ENCODE data around the gene KCTD5. TPM values are rescaled to one million over a fixed set of nuclear protein-coding genes. Genes with fewer than 3 reads are reported as not detected.

The KCTD5 gene
- total RNA-seq, 1 experiment from 2014 or later, result 42.1 TPM

GRCh38 chr16:2757344-2757743 lies 75.0 kb downstream of the KCTD5 start:
- intact Hi-C loops (cut with micrococcal nuclease), result no loop called here
- no peak overlapping the region for H3K4me3 ChIP-seq (replicated peaks in 1 of 2; ENCODE audit: low read depth in 1 of 2, low read length in 2 of 2)
- no peaks in the 10 kb centered on the region for H3K9me2 ChIP-seq (ENCODE audit: insufficient read depth)
- no peak overlapping the region for H3K4me2 ChIP-seq (ENCODE audit: low read length)
- TF ChIP-seq EZH2phosphoT487 (IDR thresholded peaks at IDR 0.05; ENCODE audit: borderline replicate concordance) (no peak), EGR1 (IDR thresholded peaks at IDR 0.05; ENCODE audit: low read depth) (no peak)
- CTCF ChIA-PET, result interaction anchor here (0.6 kb wide), 1 partner anchor 60 kb away, joined by 3 read pairs; the partner anchor contains the start of gene PRSS21
- H3K9ac ChIP-seq (ENCODE audit: low read length), result no peak overlapping the region
- peaks cover 9 to 15% of the 10 kb centered on the region in 2 experiments for H3K4me1 ChIP-seq (ENCODE audit: control insufficient read depth in 1 of 2, insufficient read depth in 2 of 2, low read length in 2 of 2)
- H3K27me3 ChIP-seq (ENCODE audit: insufficient read depth, low read length), result no peaks in the 10 kb centered on the region
- peaks cover 48% of the 10 kb centered on the region; the same call in 1 of the 2 replicates for H4K20me1 ChIP-seq (ENCODE audit: insufficient read depth)
- ATAC-seq, result no peak
- POLR2A ChIA-PET, result no interaction called here
- RAD21 ChIA-PET (ENCODE audit: low non-redundant PET in 1 of 2, low total read pairs in 2 of 2, uncharacterized antibody in 2 of 2, unreplicated experiment in 2 of 2), result no interaction called here
- peaks cover 60 to 80% of the 10 kb centered on the region in 2 experiments for H3K36me3 ChIP-seq (ENCODE audit: control insufficient read depth in 1 of 2, insufficient read depth in 2 of 2, low read length in 2 of 2)
- H2AFZ ChIP-seq (ENCODE audit: low read depth, low read length, poor library complexity, severe bottlenecking), result no peak overlapping the region
- peaks cover 95% of the 10 kb centered on the region for H3K79me2 ChIP-seq (ENCODE audit: insufficient read depth, low read length)
- DNase-seq (ENCODE audit: low read depth, low spot score), result no peak
- H3K9me3 ChIP-seq (ENCODE audit: control insufficient read depth in 1 of 2, insufficient read depth in 1 of 2, low read depth in 1 of 2, low read length in 2 of 2), result no peaks in the 10 kb centered on the region
- no peak overlapping the region for H3K27ac ChIP-seq (ENCODE audit: low read depth, low read length)
- no TSS peak for BruUV-seq (replicated peaks)

Other genes with a start within 250 kb of the KCTD5 start
- 26.5 TPM for gene TEDC2, start 222.4 kb upstream of the KCTD5 start, total RNA-seq (2021; ENCODE audit: unreplicated experiment)
- gene NTN3, start 211.2 kb upstream of the KCTD5 start, total RNA-seq (2021; ENCODE audit: unreplicated experiment), result 0.30 TPM
- gene TBC1D24, start 207.4 kb upstream of the KCTD5 start, total RNA-seq (2021; ENCODE audit: unreplicated experiment), result 24.6 TPM
- 187 TPM for gene ATP6V0C, start 168.6 kb upstream of the KCTD5 start, total RNA-seq (2021; ENCODE audit: unreplicated experiment)
- 42.9 TPM for gene AMDHD2, start 162.2 kb upstream of the KCTD5 start, total RNA-seq (2021; ENCODE audit: unreplicated experiment)
- gene CEMP1, start 151.1 kb upstream of the KCTD5 start, total RNA-seq (2021; ENCODE audit: unreplicated experiment), result 0.32 TPM
- 36.1 TPM for gene PDPK1, start 144.5 kb upstream of the KCTD5 start, total RNA-seq (2021; ENCODE audit: unreplicated experiment)
- gene PRSS27, start 37.7 kb downstream of the KCTD5 start, total RNA-seq (2021; ENCODE audit: unreplicated experiment), result 3.3 TPM
- 541 TPM for gene SRRM2, start 70.1 kb downstream of the KCTD5 start, total RNA-seq (2021; ENCODE audit: unreplicated experiment)
- 239 TPM for gene ELOB, start 94.8 kb downstream of the KCTD5 start, total RNA-seq (2021; ENCODE audit: unreplicated experiment)
- not detected for gene PRSS33, start 105.0 kb downstream of the KCTD5 start, total RNA-seq (2021; ENCODE audit: unreplicated experiment)
- not detected for gene PRSS41, start 115.9 kb downstream of the KCTD5 start, total RNA-seq (2021; ENCODE audit: unreplicated experiment)
- gene PRSS21, start 134.7 kb downstream of the KCTD5 start, total RNA-seq (2021; ENCODE audit: unreplicated experiment), result 0.39 TPM
- gene ZG16B, start 147.8 kb downstream of the KCTD5 start, total RNA-seq (2021; ENCODE audit: unreplicated experiment), result 2.3 TPM
- gene PRSS22, start 175.6 kb downstream of the KCTD5 start, total RNA-seq (2021; ENCODE audit: unreplicated experiment), result 20.2 TPM
- 33.7 TPM for gene FLYWCH2, start 200.7 kb downstream of the KCTD5 start, total RNA-seq (2021; ENCODE audit: unreplicated experiment)
- gene FLYWCH1, start 229.4 kb downstream of the KCTD5 start, total RNA-seq (2021; ENCODE audit: unreplicated experiment), result 66.6 TPM